Effector CD8-positive, alpha-beta T cell (primary cell): Measurements from ENCODE around the gene ARID1B.
"Not testable (repeated sequence)": the region's sequence is repeated elsewhere in the genome, so short reads cannot be mapped to it uniquely, and the experiment has no call there.

Experiments used
- DNase-seq: peaks from one replicate; lab custom pipeline; 2025; lab: John Stamatoyannopoulos, UW

Gene ARID1B

DNA sequence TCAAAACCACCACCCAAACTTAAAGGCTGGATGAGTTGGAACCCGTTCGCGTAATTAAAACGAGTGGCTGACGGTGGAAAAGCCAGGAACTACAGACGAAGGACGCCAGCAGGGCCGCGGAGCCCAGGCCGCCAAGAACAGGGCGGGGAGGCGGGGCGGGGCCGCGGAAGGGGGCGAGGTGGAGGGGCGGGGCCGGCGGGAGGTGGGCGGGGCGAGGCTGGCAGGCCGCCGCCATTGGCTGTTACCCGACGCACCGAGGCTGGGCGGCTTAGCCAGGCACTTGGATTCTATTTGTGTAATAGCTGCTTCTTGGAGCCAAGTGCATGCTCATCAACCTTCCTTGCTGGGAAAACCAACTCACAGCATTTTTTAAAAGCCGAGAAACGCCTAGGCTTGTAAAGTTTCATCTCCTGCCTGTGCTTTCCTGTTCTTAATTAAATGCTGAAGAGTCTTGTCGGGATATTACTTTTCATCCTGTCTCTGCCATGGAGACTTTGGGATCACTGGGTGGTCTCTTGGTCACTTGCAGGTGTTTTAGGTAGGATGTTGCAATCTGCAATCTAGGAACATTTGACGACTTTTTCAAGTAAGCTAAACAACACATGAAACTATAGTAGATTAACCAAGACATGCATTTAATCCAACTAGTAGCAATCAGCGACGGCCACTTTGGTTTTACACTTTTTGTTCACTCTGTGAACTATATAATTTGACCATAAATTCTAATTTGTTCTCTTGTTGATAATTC lies 245.0 kb downstream of the ARID1B start:
- peak; percentile 77 for DNase-seq

GRCh38 chr6:157023958-157024357 lies 246.8 kb downstream of the ARID1B start:
- DNase-seq: no peak

- DNase-seq: no peak
Observed at GRCh38 chr6:157024745-157025144, 247.6 kb downstream of the ARID1B start.

- DNase-seq: no peak
Observed at GRCh38 chr6:157025437-157025836, 248.3 kb downstream of the ARID1B start.

- no peak for DNase-seq
Observed at GRCh38 chr6:157029980-157030690, 253.0 kb downstream of the ARID1B start.

DNA sequence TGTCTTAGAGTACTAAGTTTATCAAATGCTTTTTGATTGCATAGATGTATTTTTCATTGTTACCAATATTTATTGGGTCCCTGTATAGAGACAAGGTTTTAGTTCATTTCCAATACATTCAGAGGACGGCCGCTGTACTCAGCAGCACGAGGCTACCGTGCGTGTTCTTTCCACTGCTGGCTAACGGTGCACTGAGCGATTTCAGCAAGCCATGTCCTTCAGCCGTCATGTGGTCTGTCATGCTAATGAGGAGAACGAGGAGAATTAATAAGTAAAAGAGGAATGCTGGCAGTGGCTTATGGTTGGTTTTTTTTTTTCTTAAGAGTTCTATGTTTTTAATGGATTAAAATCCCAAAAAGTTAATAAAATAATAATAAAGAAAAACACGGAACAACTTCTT lies 253.6 kb downstream of the ARID1B start:
- DNase-seq: no peak

- DNase-seq: no peak
Observed at GRCh38 chr6:157032923-157033322, 255.7 kb downstream of the ARID1B start.

- DNase-seq: no peak
Observed at GRCh38 chr6:157033428-157034140, 256.4 kb downstream of the ARID1B start.

DNA sequence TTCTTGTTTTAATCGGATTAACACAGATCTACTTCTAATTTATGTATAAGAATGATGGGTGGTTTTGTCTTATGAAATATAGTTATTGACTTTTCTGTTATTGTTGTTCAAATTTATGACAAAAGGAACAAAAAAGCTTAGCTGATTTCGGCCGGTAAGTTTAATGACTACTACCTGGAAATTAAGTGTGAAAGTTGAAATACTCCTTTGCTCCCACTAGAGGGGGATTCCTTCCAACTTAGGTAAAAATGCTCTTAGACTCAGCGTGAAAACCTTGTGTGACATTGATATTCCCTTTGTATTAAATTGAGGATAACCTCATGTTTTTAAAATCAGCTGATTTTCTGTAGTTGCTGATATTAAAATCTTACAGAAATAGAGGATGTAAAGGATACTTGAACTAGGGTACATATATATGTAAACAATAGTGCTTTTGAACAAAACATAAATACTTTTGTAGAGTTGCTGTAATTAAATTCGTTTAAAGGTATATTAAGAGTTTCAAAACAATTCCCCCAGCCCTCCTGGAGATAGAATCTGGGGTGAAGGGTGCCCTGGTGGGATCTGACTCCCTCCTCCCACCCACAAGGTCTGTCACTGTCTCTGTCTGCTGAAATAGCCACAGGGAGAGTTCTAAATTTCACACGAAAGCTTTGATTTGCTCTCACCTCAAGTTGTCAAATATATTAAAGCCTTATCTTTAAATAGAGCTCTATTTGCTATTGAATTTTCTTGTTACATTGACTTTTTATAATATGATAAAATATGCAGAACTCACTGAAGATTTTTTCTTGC lies 257.5 kb downstream of the ARID1B start:
- no peak for DNase-seq

GRCh38 chr6:157035546-157035945 lies 258.4 kb downstream of the ARID1B start:
- DNase-seq: no peak

DNA sequence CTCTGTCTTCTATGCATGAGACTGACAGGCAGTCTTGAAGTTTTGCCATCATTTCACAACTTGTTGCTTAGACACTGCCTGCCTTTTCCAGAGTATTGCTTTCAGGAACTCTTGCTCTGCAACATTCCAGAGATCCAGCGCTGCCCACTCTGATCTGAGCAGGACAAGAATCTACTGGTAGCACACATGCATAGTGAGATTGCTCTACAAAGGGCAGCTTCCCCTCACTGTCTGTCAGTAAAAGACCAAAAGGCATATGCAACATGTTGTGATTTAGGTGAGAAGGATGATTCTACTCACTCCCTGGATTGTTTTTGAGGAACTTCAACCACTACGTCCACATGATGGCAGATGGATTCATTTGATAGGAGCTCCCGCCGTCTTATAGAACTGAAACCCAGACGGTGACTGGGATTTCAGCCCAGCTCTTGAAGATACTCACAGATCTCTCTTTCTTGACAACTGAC lies 259.1 kb downstream of the ARID1B start:
- DNase-seq: no peak

DNA sequence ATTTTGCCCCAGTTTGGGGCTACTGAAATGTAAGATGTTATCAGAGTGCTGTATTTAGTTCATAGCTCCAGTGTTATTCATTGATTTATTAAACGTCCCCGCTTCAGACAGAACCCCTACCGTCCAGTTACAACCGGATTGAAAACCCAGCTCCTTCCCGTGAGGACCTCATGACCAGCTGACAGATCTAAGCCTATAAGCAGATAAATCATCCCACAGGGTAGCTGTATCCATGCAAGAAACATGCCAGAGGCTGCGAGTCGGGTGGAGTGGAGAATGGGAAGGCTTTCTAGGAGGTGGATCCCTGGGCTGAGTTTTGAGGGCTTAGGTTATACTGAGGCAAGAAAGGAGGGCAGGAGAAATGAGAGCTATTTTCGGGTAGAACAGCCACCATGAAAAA lies 260.0 kb downstream of the ARID1B start:
- no peak for DNase-seq

DNA sequence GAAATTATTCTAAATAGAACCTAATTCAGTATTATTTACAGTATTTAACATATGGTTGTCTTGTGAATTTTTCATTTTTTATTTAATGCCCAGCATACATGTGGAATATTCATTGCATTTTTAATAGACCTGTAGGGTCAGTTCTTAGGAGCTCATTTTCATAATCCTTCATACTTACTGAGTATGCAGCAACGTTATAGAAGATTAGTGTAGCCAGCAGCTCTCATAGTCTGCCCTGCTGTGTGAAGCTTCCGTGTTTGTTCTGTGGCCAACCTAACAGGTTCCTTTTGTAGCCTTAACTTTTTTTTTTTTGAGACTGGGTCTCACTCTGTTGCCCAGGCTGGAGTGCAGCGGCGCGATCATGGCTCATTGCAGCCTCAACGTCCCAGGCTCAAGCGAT lies 261.4 kb downstream of the ARID1B start:
- no peak for DNase-seq

DNA sequence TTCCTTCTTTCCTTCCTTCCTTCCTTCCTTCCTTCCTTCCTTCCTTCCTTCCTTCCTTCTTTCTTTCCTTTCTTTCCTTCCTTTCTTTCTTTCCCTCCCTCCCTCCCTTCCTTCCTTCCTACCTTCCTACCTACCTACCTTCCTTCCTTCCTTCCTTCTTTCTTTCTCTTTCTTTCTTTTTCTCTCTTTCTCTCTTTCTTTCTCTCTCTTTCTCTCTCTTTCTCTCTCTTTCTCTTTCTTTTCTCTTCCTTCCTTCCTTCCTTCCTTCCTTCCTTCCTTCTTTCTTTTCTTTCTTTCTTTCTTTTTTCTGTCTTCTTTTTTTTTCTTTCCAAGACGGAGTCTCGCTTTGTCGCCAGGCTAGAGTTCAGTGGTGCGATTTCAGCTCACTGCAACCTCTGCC lies 262.5 kb downstream of the ARID1B start:
- not testable (repeated sequence) for DNase-seq

DNA sequence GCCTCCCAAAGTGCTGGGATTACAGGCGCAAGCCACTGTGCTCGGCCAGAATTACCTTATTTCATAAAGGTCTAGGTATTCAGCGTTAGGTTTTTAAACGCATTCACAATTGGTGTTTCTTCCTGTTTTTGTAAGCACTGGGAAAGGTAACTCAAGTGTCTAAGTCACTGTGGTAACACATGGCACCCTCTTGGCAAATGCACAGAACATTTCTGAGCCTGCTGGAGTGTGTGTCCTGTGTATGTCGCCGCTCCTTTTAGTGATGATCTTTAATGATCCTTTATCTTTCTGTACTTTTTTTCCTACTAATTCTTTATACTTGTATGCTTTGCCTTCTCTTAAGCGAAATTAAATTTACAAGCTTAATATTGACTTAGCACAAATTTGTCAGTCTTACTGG lies 263.0 kb downstream of the ARID1B start:
- DNase-seq: no peak

GRCh38 chr6:157045831-157046454 lies 268.8 kb downstream of the ARID1B start:
- DNase-seq: no peak

GRCh38 chr6:157046776-157047175 lies 269.6 kb downstream of the ARID1B start:
- no peak for DNase-seq

- no peak for DNase-seq
Observed at GRCh38 chr6:157047328-157047727, 270.1 kb downstream of the ARID1B start.

- DNase-seq: no peak
Observed at GRCh38 chr6:157047951-157048350, 270.8 kb downstream of the ARID1B start.

GRCh38 chr6:157049133-157049532 lies 272.0 kb downstream of the ARID1B start:
- DNase-seq: no peak

- no peak for DNase-seq
Observed at GRCh38 chr6:157050537-157051265, 273.5 kb downstream of the ARID1B start.
